Panc1 (cell line): ENCODE data around the gene ERFL. TPM values are rescaled to one million over a fixed set of nuclear protein-coding genes. Genes with fewer than 3 reads are reported as not detected.

Experiments used
- ATAC-seq: fragments of 200-7000 bp; cut with Tn5 transposase; 2 replicates; pipeline ENCODE4 v1.9.1; 2020; ENCODE audit warnings: mild to moderate bottlenecking, moderate library complexity
- BruUV-seq: library from RNA; stranded (reverse); fragments of 400-500 nt; replicated peaks from 2 replicates; lab custom pipeline; 2021; lab: Mats Ljungman, UMichigan
- CTCF ChIA-PET: fragments of 300-600 bp; sonication (Branson Sonifier 250); formaldehyde crosslinking; loops from one replicate; lab custom pipeline; 2022; ENCODE audit warnings: antibody characterized with exemption; lab: Charles Lee
- POLR2A ChIA-PET: fragments of 300-600 bp; sonication (Branson Sonifier 250); formaldehyde crosslinking; loops from one replicate; lab custom pipeline; 2022; ENCODE audit warnings: antibody characterized with exemption; lab: Charles Lee
- DNase-seq: peaks from one replicate; pipeline ENCODE4 v3.0.0-alpha.2; 2010; ENCODE audit warnings: low read depth, low spot score
- H3K27ac ChIP-seq: 2 replicates; pipeline ENCODE4 v1.5.1; 2011; ENCODE audit warnings: mild to moderate bottlenecking, low read length, inconsistent platforms
- H3K27me3 ChIP-seq: fragments of 200-500 bp; sonication (Bioruptor generic); 2 replicates; pipeline ENCODE4 v1.6.0; 2014; ENCODE audit warnings: low read length, inconsistent platforms; ENCODE audit not compliant: control insufficient read depth, insufficient read depth
- H3K36me3 ChIP-seq: fragments of 200-500 bp; sonication (Bioruptor generic); 2 replicates; pipeline ENCODE4 v1.5.1; 2014; ENCODE audit warnings: inconsistent platforms, mild to moderate bottlenecking, low read length, moderate library complexity; ENCODE audit not compliant: control insufficient read depth, insufficient read depth
- H3K4me1 ChIP-seq: 2 replicates; pipeline ENCODE4 v1.5.1; 2011; ENCODE audit warnings: inconsistent platforms, mild to moderate bottlenecking, low read length, moderate library complexity; ENCODE audit not compliant: control insufficient read depth, insufficient read depth
- H3K4me3 ChIP-seq, 2 experiments: 2 replicates each; pipeline ENCODE4 v1.5.1; 2011 to 2012; ENCODE audit warnings: low read depth in 2 of 2, low read length in 2 of 2, mild to moderate bottlenecking in 2 of 2, inconsistent platforms in 1 of 2, moderate library complexity in 1 of 2
- H3K9me3 ChIP-seq: fragments of 200-500 bp; sonication (Bioruptor generic); 2 replicates; pipeline ENCODE4 v1.5.1; 2014; ENCODE audit warnings: low read depth, mild to moderate bottlenecking, inconsistent platforms, low read length, moderate library complexity; ENCODE audit not compliant: control insufficient read depth, insufficient read depth
- POLR2AphosphoS5 ChIP-seq: IDR thresholded peaks from 2 replicates; pipeline ENCODE4 v1.6.1; 2012; ENCODE audit warnings: mild to moderate bottlenecking, low read depth, low read length, moderate library complexity
- SIN3A ChIP-seq: IDR thresholded peaks from 2 replicates; pipeline ENCODE4 v1.6.1; 2012; ENCODE audit warnings: low read depth, mild to moderate bottlenecking, low read length, moderate library complexity, borderline replicate concordance; ENCODE audit not compliant: insufficient read depth
- TCF7L2 ChIP-seq: IDR thresholded peaks from 2 replicates; pipeline ENCODE4 v1.6.1; 2011; ENCODE audit warnings: mild to moderate bottlenecking, low read depth, low read length, inconsistent platforms
- in situ Hi-C: cut with HindIII; loops from 2 replicates; pipeline ENCODE4 v1.10.0; 2016; ENCODE audit warnings: low sequenced_read_pairs, low pct_unique_long_range_greater_than_20kb
- intact Hi-C: fragments of 100-400 bp; cut with micrococcal nuclease; formaldehyde crosslinking; loops from one replicate; pipeline ENCODE4 v1.10.0; 2022; ENCODE audit not compliant: unreplicated experiment
- total RNA-seq: library from RNA; stranded (reverse); gene quantifications from one replicate; pipeline ENCODE4 v1.2.1, GENCODE V29; 2021; ENCODE audit not compliant: unreplicated experiment
- TF ChIP-seq, protein P1 (sequence below), 2 experiments: IDR thresholded peaks; 2 replicates each; pipeline ENCODE4 v1.6.1; 2011 to 2012; ENCODE audit warnings: low read depth in 2 of 2, control low read depth in 1 of 2, low read length in 1 of 2, mild to moderate bottlenecking in 1 of 2, moderate library complexity in 1 of 2; ENCODE audit not compliant: insufficient read depth in 1 of 2
- TF ChIP-seq, protein P2 (sequence below): fragments of 450-650 bp; IDR thresholded peaks from 2 replicates; pipeline ENCODE4 v1.5.1; 2017; ENCODE audit warnings: mild to moderate bottlenecking

Gene ERFL
- total RNA-seq, 1 experiment from 2014 or later = 0.18 TPM

DNA sequence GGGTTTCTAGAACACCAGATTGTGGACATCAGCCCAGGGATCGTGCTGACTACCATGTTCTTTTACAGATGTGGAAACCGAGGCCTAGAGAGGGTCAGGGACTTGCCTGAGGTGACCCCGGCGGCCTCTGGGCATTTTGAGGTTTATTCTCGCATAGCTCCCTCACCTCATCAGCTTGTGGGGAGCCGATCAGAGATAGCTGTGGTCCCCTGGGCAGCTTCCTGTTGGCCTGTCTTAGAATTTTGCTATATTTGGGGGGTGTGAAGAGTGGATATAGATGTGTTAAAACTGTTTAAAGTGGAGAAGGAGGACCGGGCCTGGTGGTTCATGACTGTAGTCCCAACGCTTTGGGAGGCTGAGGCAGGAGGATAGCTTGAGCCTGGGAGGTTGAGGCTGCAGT lies 38.4 kb downstream of the ERFL start:
- ATAC-seq (no peak), DNase-seq (no peak)
- no TSS peak for BruUV-seq
- H3K9me3 ChIP-seq = no peaks in the 10 kb centered on the region
- in situ Hi-C loops = no loop called here
- intact Hi-C loops = loop anchor here (10.0 kb wide), 1 partner anchor 45 kb away; no protein-coding TSS in a partner anchor
- POLR2A ChIA-PET = no interaction called here
- no peak overlapping the region for H3K4me3 ChIP-seq
- no peaks in the 10 kb centered on the region for H3K27me3 ChIP-seq
- TF ChIP-seq, protein P1, sequence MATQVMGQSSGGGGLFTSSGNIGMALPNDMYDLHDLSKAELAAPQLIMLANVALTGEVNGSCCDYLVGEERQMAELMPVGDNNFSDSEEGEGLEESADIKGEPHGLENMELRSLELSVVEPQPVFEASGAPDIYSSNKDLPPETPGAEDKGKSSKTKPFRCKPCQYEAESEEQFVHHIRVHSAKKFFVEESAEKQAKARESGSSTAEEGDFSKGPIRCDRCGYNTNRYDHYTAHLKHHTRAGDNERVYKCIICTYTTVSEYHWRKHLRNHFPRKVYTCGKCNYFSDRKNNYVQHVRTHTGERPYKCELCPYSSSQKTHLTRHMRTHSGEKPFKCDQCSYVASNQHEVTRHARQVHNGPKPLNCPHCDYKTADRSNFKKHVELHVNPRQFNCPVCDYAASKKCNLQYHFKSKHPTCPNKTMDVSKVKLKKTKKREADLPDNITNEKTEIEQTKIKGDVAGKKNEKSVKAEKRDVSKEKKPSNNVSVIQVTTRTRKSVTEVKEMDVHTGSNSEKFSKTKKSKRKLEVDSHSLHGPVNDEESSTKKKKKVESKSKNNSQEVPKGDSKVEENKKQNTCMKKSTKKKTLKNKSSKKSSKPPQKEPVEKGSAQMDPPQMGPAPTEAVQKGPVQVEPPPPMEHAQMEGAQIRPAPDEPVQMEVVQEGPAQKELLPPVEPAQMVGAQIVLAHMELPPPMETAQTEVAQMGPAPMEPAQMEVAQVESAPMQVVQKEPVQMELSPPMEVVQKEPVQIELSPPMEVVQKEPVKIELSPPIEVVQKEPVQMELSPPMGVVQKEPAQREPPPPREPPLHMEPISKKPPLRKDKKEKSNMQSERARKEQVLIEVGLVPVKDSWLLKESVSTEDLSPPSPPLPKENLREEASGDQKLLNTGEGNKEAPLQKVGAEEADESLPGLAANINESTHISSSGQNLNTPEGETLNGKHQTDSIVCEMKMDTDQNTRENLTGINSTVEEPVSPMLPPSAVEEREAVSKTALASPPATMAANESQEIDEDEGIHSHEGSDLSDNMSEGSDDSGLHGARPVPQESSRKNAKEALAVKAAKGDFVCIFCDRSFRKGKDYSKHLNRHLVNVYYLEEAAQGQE (IDR thresholded peaks at IDR 0.05; ENCODE audit: insufficient read depth in 1 of 2, low read depth in 2 of 2, low read length in 1 of 2) = no peak
- no peak for TF ChIP-seq POLR2AphosphoS5
- TF ChIP-seq SIN3A = no peak
- TF ChIP-seq, protein P2, sequence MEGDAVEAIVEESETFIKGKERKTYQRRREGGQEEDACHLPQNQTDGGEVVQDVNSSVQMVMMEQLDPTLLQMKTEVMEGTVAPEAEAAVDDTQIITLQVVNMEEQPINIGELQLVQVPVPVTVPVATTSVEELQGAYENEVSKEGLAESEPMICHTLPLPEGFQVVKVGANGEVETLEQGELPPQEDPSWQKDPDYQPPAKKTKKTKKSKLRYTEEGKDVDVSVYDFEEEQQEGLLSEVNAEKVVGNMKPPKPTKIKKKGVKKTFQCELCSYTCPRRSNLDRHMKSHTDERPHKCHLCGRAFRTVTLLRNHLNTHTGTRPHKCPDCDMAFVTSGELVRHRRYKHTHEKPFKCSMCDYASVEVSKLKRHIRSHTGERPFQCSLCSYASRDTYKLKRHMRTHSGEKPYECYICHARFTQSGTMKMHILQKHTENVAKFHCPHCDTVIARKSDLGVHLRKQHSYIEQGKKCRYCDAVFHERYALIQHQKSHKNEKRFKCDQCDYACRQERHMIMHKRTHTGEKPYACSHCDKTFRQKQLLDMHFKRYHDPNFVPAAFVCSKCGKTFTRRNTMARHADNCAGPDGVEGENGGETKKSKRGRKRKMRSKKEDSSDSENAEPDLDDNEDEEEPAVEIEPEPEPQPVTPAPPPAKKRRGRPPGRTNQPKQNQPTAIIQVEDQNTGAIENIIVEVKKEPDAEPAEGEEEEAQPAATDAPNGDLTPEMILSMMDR = no peak
- TF ChIP-seq TCF7L2 = no peak
- CTCF ChIA-PET = no interaction called here
- no peak overlapping the region for H3K27ac ChIP-seq
- peaks cover 23% of the 10 kb centered on the region for H3K4me1 ChIP-seq
- H3K36me3 ChIP-seq = no peaks in the 10 kb centered on the region

DNA sequence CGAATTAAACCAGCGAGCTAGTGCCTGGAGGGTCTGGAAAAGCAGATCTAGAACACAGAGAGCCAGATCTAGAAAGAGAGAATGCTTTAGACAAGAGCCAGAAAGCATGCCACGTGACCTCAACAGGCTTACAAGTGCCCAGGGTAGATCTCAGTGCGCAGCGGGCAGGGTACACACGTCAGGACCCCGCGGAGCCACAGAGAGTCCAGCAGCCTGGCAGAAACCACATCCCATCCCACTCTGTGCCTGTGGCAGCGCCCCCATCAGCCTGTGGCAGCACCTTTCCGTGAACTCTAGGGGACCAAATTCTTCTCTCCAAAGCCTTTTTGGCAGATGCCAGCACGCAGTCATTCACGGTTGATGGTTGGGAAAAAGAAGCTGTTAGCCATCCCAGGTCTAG lies 39.3 kb downstream of the ERFL start:
- TF ChIP-seq TCF7L2 (no peak), SIN3A (no peak)
- TF ChIP-seq, protein P2 = no peak
- TF ChIP-seq, protein P1 (IDR thresholded peaks at IDR 0.05; ENCODE audit: insufficient read depth in 1 of 2, low read depth in 2 of 2, low read length in 1 of 2) = no peak
- POLR2A ChIA-PET = no interaction called here
- no peak for DNase-seq
- Histone ChIP-seq H3K9me3 (no peaks in the 10 kb centered on the region), H3K4me1 (peaks cover 25% of the 10 kb centered on the region), H3K27me3 (no peaks in the 10 kb centered on the region), H3K27ac (no peak overlapping the region), H3K36me3 (no peaks in the 10 kb centered on the region; the same call in 1 of the 2 replicates), H3K4me3 (no peak overlapping the region)
- no peak for ATAC-seq
- no TSS peak for BruUV-seq
- in situ Hi-C loops (no loop called here), intact Hi-C loops (loop anchor here (10.0 kb wide), 1 partner anchor 46 kb away; no protein-coding TSS in a partner anchor)
- CTCF ChIA-PET = no interaction called here
